Measurements from ENCODE around the gene ANKRD11.
A peak's percentile ranks its signal among the peaks of the same experiment; 100 is the strongest.
"Not testable (repeated sequence)": the region's sequence is repeated elsewhere in the genome, so short reads cannot be mapped to it uniquely, and the experiment has no call there.

ANKRD11 gene

DNA sequence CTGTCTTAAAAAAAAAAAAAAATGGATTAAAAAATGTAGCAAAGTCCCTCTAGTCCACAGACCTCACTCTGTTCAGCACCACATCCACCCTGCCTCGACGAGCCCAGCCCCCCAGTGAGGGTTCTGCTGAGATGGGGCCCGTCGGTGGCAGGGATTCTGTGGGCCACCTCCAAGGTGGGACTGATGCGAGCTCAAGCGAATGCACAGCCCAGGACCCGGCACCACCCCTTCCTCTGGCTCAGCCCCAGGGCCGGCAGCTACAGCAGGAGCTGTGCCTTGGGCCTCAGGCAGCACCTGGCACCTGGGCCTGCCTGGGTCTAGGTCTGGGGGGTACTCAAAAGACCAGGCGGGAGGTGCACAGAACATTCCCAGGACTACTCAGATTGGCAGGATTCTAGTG, 213.3 kb downstream of the ANKRD11 start:
- DNase-seq, result no peak

- DNase-seq, result no peak
These were observed 214.3 kb downstream of the ANKRD11 start for GRCh38 chr16:89275837-89276720.

DNA sequence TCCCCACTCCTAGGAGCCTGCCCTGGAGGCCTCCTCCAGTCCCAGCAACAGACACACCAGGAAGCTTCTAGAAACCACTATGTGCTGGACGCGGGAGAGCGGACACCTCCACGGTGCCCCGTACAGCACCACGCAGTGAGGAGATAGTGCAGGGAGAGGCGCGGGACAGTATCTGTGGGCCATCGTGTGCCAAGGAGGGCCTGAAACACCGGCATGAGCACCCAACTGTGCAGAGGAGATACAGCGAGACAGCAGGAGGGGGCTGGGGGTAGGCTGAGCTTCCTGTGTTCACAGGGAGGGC, 215.1 kb downstream of the ANKRD11 start:
- no peak for DNase-seq

- no peak for DNase-seq
These were observed 215.6 kb downstream of the ANKRD11 start for GRCh38 chr16:89274561-89275283.

DNA sequence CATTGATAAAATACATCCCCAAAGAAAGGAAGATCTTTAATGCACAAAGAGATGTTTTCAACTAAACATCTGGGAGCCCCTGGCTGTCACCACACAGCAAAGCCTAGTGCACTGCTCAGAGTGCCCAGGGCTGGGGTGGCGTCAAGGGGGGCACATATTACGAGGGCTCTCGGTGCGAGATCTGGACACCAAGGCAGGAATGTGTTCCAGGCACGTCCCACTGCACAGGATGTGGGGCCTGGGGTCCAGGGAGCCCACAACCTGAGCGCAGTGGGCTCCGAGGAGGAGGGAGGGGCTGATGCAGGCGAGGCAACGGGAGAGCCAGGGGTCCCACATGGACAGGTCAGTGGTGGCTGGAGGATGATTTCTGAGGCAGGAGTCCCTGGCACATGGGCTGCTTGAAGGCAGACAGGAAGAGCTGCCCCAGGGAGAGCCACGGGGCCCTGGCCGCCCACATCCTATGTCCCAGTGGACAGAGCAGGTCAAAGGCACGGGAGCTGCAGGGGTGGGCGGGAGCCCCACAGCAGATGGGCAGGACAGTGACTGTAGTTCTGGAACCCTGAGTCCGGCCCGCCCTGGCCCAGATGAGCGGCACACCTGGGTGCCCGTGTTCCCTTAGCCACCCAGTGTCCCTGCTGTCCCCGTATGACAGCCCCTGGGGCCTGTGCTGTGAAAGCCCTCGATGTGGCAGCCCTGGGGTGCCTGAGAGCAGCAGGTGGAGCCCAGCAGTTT, 216.5 kb downstream of the ANKRD11 start:
- no peak for DNase-seq

DNA sequence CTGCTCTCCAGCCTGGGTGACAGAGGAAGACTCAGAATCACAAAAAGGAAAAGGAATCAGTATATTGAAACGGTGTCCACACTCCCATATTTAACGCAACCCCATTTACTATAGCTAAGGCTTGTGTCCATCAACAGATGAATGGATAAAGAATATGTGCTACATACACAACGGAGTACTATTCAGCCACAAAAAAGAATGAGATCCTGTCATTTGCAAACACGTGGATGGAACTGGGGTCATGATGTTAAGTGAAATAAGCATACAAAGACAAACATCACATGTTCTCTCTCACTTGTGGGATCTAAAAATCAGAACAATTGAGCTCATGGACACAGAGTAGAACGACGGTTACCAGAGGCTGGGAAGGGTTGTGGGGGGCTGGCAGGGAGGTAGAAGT, 217.7 kb downstream of the ANKRD11 start:
- no peak for DNase-seq

DNA sequence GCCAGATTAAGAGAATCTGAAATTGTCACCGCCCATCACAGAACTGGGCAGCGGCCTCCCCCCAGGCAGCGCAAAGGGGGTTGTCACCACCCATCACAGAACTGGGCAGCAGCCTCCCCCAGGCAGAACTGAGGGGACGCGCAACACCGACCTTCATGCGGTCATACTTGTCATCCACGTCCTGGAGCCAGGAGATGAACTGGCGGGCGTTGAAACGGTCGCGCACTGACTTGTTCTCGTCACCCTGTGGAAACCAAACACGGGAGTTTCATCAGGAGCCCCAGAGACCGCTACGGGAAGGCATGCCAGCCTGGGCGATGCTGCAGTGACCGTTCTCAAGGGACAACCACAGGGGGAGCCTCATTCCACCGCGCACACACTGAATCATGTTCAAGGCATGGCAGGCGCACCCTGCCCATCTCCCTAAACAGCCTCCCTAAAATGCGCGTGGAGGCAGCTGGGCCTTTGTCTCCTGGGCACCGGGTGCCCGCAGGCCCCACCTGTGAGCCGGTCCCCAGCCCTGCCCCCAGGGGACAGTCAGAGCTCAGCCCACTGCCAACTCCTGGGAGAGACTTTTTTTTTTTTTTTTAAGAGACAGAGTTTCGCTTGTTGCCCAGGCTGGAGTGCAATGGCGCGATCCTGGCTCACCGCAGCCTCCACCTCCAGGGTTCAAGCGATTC, 219.6 kb downstream of the ANKRD11 start:
- DNase-seq, result no peak

GRCh38 chr16:89269805-89270665, 220.3 kb downstream of the ANKRD11 start:
- DNase-seq, result no peak

GRCh38 chr16:89268987-89269735, 221.2 kb downstream of the ANKRD11 start:
- DNase-seq, result no peak

GRCh38 chr16:89268585-89268984, 221.8 kb downstream of the ANKRD11 start:
- no peak for DNase-seq

DNA sequence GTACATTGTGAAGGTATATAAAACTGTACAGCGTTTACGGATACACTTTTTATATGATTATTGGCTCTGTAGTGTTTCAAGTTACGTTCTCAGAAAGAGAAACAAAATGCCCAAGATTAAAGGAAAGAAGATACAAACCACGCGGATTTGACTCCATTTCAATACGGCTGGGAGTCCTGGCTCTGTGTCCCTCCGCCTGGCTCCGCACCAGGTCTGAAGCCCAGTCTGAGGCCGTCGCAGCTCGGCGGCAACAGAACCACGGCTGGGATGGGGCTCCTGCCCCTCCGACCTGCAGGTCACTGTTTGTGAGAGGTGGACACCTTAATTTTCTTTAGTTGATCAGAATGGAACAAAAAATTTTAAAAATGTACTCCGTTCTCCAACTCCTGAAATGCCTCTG, 222.6 kb downstream of the ANKRD11 start:
- DNase-seq, result not testable (repeated sequence)

DNA sequence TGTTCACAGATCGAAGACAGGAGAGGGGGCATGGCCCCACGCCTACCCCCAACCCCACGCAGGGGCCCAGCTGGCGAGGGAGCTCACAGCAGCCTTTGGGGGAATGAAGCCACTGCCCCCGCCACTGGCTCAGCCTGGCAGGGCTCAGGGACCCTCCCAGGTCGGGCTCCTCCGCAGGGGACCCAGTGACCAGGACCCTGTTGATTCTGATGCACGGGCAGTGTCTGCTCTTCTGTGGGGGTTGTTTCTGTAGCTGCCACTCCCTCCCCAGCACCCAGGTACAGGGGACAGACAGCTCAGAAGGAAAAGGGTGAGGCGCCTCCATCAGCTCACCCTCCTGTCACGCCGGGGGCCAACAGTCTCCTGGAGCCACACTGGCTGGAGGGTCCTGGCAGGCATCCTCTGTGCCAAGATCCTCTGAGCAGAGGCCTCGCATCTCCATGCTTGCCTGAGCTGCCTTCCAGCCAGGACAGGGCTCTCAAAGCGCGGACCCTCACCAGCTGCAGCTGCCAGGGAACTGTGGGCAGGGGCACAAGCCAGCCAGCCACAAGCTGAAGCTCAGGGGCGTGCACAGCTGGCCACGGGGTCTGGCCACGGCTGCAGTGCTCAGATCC, 223.7 kb downstream of the ANKRD11 start:
- no peak for DNase-seq

GRCh38 chr16:89265647-89266046, 224.7 kb downstream of the ANKRD11 start:
- no peak for DNase-seq

DNA sequence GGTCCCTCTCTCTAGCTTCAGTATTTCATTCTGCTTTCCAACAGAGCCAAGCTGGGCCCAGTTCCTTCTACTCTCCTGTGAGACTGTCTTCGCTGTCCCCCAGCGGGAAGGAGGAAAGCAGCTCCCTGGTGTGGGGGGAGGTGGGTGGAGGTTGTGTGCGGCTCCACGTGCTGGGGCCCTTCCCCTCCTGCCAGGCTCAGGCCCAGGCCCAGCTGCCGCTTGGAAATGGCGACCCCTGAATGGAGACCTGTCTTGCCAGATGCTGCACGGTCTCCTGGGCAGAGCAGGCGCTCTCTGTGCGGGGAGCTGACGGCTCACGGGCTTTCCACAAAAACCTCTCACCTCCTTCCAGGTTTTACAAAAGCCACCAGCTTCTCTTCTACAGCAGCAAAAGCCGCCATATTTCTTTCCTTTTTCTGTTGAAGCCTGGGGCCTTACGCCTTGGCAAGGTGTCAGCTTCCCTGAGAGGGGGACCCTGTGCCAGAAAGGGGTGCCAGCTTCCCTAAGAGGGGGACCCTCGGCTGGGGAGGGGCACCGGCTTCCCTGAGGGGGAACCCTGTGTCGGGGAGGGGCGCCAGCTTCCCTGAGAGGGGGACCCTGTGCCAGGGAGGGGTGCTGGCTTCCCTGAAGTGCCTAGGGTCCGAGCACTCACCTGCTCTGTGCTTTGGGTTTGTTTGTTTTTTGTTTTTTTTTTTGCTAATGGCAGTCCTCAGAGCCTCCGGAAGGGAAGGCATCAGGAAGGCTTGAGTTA, 225.4 kb downstream of the ANKRD11 start:
- DNase-seq, result no peak

GRCh38 chr16:89261691-89262563, 228.4 kb downstream of the ANKRD11 start:
- DNase-seq, result no peak

DNA sequence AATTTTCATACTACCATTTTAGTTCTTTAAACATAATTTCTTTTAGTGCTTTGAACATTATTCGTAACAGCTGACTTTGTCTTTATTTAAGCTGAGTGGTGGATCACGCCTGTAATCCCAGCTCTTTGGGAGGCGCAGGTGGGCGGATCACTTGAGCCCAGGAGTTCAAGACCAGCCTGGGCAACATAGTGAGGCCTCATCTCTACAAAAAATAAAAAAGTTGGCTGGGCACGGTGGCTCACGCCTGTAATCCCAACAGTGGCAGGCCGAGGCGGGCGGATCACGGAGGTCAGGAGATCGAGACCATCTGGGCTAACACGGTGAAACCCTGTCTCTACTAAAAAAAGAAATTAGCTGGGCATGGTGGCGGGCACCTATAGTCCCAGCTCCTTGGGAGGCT, 230.5 kb downstream of the ANKRD11 start:
- not testable (repeated sequence) for DNase-seq

DNA sequence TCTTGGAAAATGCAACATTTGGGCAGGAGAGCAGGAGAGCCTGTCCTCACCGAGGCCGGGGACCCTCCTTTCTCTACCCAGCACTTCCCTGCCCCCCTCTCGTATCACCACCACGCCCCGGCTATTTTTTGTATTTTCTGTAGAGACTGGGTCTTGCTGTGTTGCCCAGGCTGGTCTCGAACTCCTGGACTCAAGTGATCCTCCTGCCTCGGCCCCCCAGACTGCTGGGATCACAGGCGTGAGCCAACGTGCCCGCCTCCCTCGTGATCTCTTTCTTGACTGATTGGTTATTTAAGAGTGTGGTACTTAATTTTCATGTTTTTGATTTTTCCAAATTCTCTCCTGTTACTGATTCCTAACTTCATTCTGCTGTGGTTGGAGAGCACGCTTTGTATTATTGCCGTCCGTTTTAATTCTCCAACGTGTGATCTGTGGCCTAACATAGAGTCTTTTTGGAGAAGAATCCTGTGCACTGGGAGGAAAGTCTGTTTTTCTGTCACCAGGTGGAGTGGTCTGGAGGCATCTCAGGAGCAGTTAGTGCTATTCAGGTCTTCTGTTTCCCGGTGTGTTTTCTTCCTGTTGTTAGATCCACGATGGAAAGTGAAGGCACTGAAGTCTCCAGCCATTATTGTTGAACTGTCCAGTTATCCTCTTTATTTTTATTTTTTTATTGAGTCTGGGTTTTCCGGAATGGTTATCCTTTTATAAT, 232.4 kb downstream of the ANKRD11 start:
- no peak for DNase-seq

- peak in 1 of 2 experiments; percentile 39 for DNase-seq
These were observed 233.1 kb downstream of the ANKRD11 start for GRCh38 chr16:89257281-89257731.
